GM18909 (cell line): ENCODE measurements around the gene POLR3B.
"Not testable (repeated sequence)": the region's sequence is repeated elsewhere in the genome, so short reads cannot be mapped to it uniquely, and the experiment has no call there.

Experiments used
- ATAC-seq: cut with Tn5 transposase; IDR thresholded peaks from one replicate; pipeline ENCODE4 v1.9.1; 2021; ENCODE audit warnings: mild to moderate bottlenecking; ENCODE audit not compliant: unreplicated experiment, poor library complexity

POLR3B gene

DNA sequence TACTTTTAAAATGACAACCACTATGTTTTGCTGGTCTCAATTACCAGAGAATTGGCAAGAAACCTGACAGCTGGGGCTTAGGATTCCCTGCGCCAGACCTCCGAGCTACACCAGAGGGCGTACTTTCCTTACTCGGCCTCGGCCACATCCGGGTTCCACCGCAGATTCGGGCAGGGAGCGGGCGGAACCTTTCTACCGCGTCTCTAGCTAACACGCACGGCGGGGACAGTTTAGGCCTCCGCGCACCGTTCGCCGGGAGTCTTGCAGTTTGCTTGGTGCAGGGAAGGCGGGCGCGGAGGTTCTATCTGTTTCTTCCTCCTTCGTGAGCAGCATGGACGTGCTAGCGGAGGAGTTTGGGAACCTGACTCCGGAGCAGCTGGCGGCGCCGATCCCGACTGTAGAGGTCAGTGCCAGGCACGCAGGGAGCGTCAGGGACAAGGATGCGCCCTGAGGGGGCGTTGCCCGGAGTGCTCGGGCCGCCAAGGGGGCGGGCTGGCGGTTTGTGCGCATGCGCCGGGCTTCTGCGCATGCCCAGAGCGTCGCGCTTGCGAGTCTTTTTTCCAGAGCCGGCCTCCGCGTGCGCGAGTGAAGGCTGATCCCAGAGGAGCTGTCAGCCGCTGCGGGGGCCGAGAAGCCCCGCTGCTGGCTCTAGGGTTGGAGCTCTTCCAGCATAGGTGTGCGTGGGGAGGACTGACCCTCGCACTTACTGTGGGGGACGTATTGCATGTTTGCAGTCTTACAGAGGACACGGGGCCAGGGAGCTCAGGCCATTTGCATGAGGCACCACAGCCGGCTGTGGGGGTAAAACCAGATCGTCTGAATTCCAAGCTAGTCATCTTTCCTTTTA is at the start of gene POLR3B:
Gene POLR3B, plus strand, starts transcription at position 200 of the 847 bp plus-strand sequence. Its CDS starts 132 bp downstream, at position 332.
- peak; percentile 93 for ATAC-seq

DNA sequence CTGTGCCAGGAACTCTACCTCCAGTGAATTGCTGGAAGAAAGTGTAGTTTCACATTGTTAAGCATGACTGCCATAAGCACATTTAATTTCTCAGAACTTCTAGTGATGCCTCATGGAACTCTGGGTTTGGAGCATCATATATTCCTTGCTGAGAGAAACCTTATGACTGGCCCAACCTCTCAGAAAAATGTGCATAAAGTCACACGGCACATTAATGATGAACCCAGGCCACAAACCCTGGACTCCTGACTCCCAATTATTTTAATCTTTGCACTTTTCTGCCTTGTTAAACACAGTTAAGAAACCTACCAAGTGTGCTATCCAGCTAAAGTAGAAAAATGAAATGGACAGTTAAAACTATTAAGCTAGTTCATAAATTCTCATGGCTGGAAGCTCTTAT is 49.4 kb upstream of the POLR3B start:
- ATAC-seq: no peak

DNA sequence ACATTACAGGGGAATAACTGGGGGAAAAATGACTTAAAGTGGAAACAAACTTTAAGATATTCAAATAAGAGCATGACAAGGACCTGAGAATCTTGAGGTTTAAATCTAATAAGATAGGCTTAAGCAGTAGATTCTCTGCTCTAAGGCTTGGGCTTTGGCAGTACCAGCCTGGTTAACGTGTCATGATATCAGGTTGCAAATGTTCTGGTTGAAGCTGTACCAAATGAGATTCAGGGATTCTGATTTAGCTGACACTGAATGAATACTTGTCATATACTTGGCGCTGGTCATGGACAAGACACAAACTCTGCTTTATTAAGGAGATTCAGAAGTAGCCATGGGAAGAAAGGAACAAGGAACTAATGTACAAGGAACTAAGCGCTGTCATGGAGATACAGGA is 48.9 kb upstream of the POLR3B start:
- ATAC-seq: no peak

GRCh38 chr12:106309671-106310505 is 47.7 kb upstream of the POLR3B start:
- no peak for ATAC-seq

DNA sequence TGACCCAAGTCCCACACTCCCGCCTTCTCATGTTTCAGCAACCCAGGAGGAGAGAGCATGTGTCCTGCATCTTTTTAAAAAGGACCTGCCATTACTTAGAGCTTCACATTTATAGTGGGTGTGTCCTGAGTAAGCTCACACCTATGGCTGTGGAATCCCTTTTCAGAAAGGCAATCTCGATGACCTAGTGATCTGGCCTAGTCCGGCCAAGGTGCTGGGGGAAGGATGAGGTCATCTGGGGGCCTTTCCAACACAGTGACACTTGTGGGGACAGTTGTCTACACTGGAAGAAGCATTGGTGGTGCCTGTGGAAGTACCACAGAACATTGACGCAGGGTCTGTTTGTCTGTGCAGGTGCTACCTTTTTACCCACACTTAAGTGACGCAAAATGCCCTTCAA is 46.9 kb upstream of the POLR3B start:
- no peak for ATAC-seq

- no peak for ATAC-seq
Measured at GRCh38 chr12:106311139-106311538, 46.4 kb upstream of the POLR3B start.

DNA sequence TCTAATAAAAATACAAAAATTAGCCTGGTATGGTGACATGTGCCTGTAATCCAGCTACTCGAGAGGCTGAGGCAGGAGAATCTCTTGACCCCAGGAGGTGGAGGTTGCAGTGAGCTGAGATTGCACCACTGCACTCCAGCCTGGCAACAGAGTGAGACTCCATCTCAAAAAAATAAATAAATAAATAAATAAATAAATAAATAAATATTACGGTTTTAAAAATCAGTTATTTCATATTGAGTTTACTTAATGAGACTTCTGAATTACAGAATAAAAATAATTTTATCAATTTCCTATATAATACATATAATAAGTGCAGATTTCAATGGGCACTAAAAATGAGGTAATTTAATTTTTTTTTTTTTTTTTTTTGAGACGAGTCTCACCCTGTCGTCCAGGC is 44.1 kb upstream of the POLR3B start:
- ATAC-seq: not testable (repeated sequence)

DNA sequence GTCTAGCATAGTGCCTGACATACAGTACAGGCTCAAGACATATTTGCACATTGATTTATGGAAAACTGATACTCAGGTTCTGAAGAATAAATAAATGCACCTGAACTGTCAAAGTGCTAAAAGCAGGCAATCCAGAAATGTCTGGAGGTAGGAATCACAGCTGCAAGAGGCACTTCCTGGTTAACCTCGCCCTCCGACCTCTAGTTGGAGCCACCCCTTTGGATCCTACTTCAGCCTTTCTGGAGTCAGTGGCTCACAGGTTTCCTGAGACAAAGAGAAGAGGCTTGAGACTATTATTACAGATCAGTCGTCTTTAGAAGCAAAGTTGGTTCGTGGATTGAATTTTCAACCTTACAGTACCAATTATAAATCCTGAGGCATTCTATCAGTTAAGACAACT is 42.0 kb upstream of the POLR3B start:
- ATAC-seq: no peak

DNA sequence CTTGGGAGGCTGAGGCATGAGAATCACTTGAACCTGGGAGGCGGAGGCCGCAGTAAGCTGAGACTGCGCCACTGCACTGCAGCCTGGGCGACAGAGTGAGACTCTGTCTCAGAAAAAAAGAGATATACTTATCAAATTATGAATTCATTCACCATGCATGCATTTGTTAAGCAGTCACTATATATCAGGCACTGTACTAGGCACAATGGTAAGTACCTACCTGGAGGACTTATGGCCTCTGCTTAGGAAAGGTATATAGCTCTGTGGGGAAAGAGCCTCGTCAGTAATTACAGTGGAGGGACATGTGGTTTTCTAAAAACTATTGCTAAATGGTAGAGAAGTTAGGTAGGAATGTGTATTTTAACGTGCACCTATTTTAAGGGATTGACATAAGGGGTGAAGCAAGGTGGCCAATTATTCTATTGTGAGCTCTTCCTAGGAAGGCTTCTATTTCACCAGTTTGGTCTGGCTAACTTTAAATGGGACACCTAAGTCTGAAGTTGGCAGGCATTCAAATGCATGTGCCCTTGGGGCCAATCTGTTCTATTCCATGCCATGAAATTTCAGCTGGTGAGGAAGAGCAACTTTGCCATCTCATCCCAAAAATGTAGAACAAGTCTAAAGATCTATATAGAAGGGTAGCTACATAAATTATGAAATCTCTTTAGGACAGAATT is 40.0 kb upstream of the POLR3B start:
- no peak for ATAC-seq

DNA sequence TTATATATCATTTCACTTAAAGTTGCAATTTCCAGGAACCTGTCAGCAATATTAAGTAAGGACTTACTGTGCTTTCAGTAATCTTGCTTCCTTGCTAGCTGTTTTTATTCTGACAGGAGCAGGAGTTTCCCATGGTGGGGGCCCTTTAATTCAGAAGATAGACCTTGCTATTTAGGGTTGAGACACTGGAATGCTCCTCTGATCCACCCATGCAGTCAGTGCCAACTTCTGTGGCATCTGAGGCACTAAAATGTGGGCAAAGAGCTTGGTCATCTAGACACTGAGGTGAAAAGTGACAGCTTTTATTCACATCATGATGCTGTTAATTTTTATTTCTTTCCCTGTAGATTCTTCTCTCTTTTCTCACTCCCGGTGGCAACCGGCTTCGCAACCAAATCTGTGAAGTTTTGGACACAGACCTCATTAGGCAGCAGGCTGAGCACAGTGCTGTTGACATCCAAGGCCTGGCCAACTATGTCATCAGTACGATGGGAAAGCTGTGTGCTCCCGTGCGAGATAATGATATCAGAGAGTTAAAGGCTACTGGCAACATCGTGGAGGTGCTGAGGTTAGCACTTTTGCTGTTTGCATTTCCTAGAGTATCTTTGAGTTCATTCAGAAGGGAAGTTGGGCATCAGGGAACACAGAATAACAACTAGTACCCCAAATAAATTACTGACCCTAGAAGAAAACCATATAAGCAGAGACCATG is 36.3 kb upstream of the POLR3B start:
- ATAC-seq: no peak

DNA sequence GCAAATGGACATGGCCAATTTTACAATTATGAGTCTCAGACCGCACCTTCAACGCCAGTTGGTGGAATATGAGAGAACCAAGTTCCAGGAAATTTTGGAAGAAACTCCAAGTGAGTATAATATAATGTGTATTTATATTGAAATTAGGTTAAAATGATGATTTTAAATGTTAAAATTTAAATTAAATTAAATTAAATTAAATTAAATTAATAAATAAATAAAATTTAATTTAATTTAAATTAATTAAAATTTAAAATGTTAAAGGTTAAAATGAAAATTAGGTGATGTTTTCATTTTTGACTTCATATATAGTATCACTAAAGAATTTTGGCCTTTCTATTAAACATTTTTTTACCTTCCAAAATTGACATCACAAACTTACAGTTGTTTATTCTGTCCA is 34.0 kb upstream of the POLR3B start:
- no peak for ATAC-seq

- ATAC-seq: no peak
Measured at GRCh38 chr12:106327309-106327869, 30.2 kb upstream of the POLR3B start.

DNA sequence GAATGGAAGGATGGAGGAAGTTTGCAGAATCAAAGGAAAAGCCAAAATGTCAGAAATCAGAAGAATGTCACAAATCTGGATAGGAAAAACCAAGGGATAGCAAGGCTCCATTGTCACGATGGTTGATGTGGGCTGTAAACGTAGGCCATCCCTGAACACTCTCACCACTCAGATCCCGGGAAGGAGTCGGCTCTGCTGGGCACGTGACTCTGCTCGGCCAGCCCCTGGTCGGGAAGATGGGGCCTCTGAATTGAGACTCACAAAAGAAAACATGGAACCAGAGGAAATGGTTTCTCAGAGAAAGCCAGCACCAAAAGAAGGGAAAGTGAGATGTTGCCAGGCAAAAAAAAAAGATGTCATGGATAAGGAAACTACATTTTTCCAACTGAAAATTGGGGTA is 28.8 kb upstream of the POLR3B start:
- no peak for ATAC-seq

GRCh38 chr12:106329231-106329982 is 28.1 kb upstream of the POLR3B start:
- no peak for ATAC-seq

DNA sequence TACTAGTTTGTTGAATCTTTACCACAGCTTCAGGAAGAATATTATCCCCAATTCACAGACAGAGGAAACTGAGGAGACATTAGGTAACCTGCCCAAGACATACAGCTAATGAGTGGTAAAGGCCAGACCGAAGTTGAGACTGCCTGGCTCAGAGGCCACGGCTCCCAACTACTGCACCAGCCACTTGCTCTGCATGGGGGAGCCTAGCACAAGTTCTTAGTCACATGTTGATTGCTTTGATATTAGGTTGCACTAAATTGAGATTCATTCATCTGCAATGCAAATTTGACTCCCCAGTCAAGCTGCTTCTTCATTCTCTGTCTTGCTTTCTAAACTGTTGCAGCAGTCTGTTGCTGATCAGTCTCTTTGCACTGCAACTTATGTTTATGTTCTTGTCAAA is 25.9 kb upstream of the POLR3B start:
- no peak for ATAC-seq

- no peak for ATAC-seq
Measured at GRCh38 chr12:106332536-106332935, 25.0 kb upstream of the POLR3B start.

DNA sequence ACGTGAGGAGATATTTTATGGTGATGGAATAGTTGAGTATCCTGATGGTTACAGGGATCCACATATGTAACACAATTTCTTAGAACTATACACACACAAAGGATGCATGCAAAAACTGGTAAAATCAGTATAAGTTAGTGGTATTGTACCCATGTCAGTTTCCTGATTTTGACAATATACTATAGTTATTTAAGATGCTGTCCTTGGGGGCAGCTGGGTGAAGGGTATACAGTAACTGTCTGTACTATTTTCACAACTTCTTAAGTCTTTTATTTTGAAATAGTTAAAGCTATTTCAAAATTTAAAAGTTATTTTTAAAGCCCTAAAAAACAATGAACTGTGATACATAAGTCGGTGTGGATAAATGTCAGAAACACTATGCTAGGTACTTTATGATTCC is 24.5 kb upstream of the POLR3B start:
- no peak for ATAC-seq

DNA sequence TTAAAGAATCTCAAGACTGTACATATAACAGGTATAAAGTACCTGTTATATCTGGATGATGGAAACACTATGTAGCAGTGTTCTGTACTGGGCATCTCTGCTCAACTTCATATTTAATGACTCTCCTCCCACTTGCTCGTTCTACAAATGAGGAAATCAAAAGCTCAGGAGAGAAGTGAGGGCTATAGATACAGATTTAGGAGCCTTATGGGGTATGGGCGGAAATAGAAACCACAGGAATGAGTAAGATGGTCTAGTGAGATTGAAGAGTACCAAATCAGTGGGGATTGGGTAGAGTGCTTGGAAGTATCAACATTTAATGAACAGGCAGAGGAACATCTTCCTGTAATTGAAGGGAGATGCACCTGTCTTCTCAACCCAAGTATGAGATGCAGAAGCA is 23.8 kb upstream of the POLR3B start:
- ATAC-seq: no peak
